Ishikawa (cell line): Measurements from ENCODE around the gene ABCC3.

Experiments
- CEBPB ChIP-seq: IDR thresholded peaks from 2 replicates; pipeline ENCODE4 v1.6.1; 2012
- CREB1 ChIP-seq: IDR thresholded peaks from 2 replicates; pipeline ENCODE4 v1.6.1; 2012; ENCODE audit warnings: low read depth
- EGR1 ChIP-seq: IDR thresholded peaks from 2 replicates; pipeline ENCODE4 v1.6.1; 2012
- EP300 ChIP-seq: IDR thresholded peaks from 2 replicates; pipeline ENCODE4 v1.6.1; 2012; ENCODE audit warnings: borderline replicate concordance
- FOXM1 ChIP-seq: IDR thresholded peaks from 2 replicates; pipeline ENCODE4 v1.6.1; 2012; ENCODE audit warnings: low read depth, borderline replicate concordance
- MAX ChIP-seq: IDR thresholded peaks from 2 replicates; pipeline ENCODE4 v1.6.1; 2012
- NFIC ChIP-seq: IDR thresholded peaks from 2 replicates; pipeline ENCODE4 v1.6.1; 2012
- RAD21 ChIP-seq: IDR thresholded peaks from 2 replicates; pipeline ENCODE4 v1.6.1; 2012; ENCODE audit warnings: low read depth
- REST ChIP-seq: IDR thresholded peaks from 2 replicates; pipeline ENCODE4 v1.6.1; 2012; ENCODE audit warnings: low read depth, mild to moderate bottlenecking
- TAF1 ChIP-seq: IDR thresholded peaks from 2 replicates; pipeline ENCODE4 v1.6.1; 2012; ENCODE audit warnings: low read depth, mild to moderate bottlenecking
- TCF12 ChIP-seq: IDR thresholded peaks from 2 replicates; pipeline ENCODE4 v1.6.1; 2012; ENCODE audit warnings: low read depth
- TEAD4 ChIP-seq: IDR thresholded peaks from 2 replicates; pipeline ENCODE4 v1.6.1; 2012
- USF1 ChIP-seq: IDR thresholded peaks from 2 replicates; pipeline ENCODE4 v1.6.1; 2012
- YY1 ChIP-seq: IDR thresholded peaks from 2 replicates; pipeline ENCODE4 v1.6.1; 2012; ENCODE audit warnings: low read depth
- ZBTB7A ChIP-seq: IDR thresholded peaks from 2 replicates; pipeline ENCODE4 v1.6.1; 2012; ENCODE audit warnings: low read depth

Gene ABCC3

GRCh38 chr17:50710025-50710424 lies 75.3 kb downstream of the ABCC3 start:
- no peak for TF ChIP-seq NFIC
- TF ChIP-seq FOXM1 = no peak
- no peak for TF ChIP-seq TAF1
- TF ChIP-seq RAD21 = no peak
- TF ChIP-seq USF1 = no peak
- TF ChIP-seq YY1 = no peak
- no peak for TF ChIP-seq MAX
- TF ChIP-seq TCF12 = no peak
- TF ChIP-seq EGR1 = no peak
- TF ChIP-seq CEBPB = no peak
- TF ChIP-seq EP300 = no peak
- TF ChIP-seq CREB1 = no peak
- TF ChIP-seq TEAD4 = no peak
- TF ChIP-seq ZBTB7A = no peak
- TF ChIP-seq REST = no peak

GRCh38 chr17:50710650-50711049 lies 76.0 kb downstream of the ABCC3 start:
- no peak for TF ChIP-seq NFIC
- no peak for TF ChIP-seq CEBPB
- no peak for TF ChIP-seq CREB1
- no peak for TF ChIP-seq ZBTB7A
- no peak for TF ChIP-seq EP300
- TF ChIP-seq MAX = no peak
- TF ChIP-seq REST = no peak
- TF ChIP-seq FOXM1 = no peak
- no peak for TF ChIP-seq RAD21
- no peak for TF ChIP-seq TEAD4
- no peak for TF ChIP-seq TAF1
- no peak for TF ChIP-seq USF1
- no peak for TF ChIP-seq EGR1

- no peak for TF ChIP-seq FOXM1
- no peak for TF ChIP-seq REST
- TF ChIP-seq TAF1 = no peak
- TF ChIP-seq TEAD4 = no peak
- no peak for TF ChIP-seq MAX
- TF ChIP-seq RAD21 = no peak
- no peak for TF ChIP-seq ZBTB7A
- TF ChIP-seq YY1 = no peak
- no peak for TF ChIP-seq USF1
- no peak for TF ChIP-seq TCF12
- TF ChIP-seq CEBPB = no peak
- TF ChIP-seq NFIC = no peak
- no peak for TF ChIP-seq CREB1
- no peak for TF ChIP-seq EGR1
- TF ChIP-seq EP300 = no peak
Measured at GRCh38 chr17:50712641-50713040, 78.0 kb downstream of the ABCC3 start.

- no peak for TF ChIP-seq NFIC
- TF ChIP-seq REST = no peak
- no peak for TF ChIP-seq FOXM1
- TF ChIP-seq USF1 = no peak
- no peak for TF ChIP-seq TEAD4
Measured at GRCh38 chr17:50715471-50715870, 80.8 kb downstream of the ABCC3 start.
